H1 (cell line): ENCODE results near the gene VIT. TPM values are rescaled to one million over a fixed set of nuclear protein-coding genes. Genes with fewer than 3 reads are reported as not detected.

Experiments
- CTCF ChIA-PET: fragments of 300-600 bp; sonication (Branson Sonifier 250); formaldehyde crosslinking; loops from one replicate; lab custom pipeline; 2021; ENCODE audit not compliant: partially characterized antibody; lab: Charles Lee
- POLR2A ChIA-PET: fragments of 300-600 bp; sonication (Branson Sonifier 250); formaldehyde crosslinking; loops from one replicate; lab custom pipeline; 2021; ENCODE audit warnings: inconsistent platforms; ENCODE audit not compliant: partially characterized antibody; lab: Charles Lee
- DNase-seq, 2 experiments: peaks; one replicate each; pipeline versions ENCODE4 v3.0.0 to v3.0.0-alpha.2; 2010 to 2022; ENCODE audit warnings: low spot score in 2 of 2, low read depth in 1 of 2, mixed read lengths in 1 of 2
- FAIRE-seq: peaks from 2 replicates; lab custom pipeline; 2011; peaks lifted over from hg19 to GRCh38; lab: Jason Lieb, UNC
- H2AFZ ChIP-seq: 2 replicates; pipeline ENCODE4 v1.8.1; 2012; ENCODE audit warnings: low read length, inconsistent platforms
- H2AK5ac ChIP-seq: 2 replicates; pipeline ENCODE4 v1.6.1; 2013; ENCODE audit warnings: low read depth, low read length
- H2BK120ac ChIP-seq: replicated peaks from 2 replicates; pipeline ENCODE3; 2013; ENCODE audit warnings: low read depth, low read length, inconsistent platforms
- H2BK12ac ChIP-seq: 2 replicates; pipeline ENCODE4 v1.6.1; 2013; ENCODE audit warnings: low read depth, low read length
- H2BK15ac ChIP-seq: 2 replicates; pipeline ENCODE4 v1.6.1; 2013; ENCODE audit warnings: low read length
- H2BK20ac ChIP-seq: 2 replicates; pipeline ENCODE4 v1.6.1; 2013; ENCODE audit warnings: low read length
- H2BK5ac ChIP-seq: 2 replicates; pipeline ENCODE4 v1.6.1; 2013; ENCODE audit warnings: low read depth, low read length
- H3K14ac ChIP-seq: 2 replicates; pipeline ENCODE4 v1.6.1; 2013; ENCODE audit warnings: inconsistent platforms; ENCODE audit not compliant: insufficient read length
- H3K18ac ChIP-seq: 2 replicates; pipeline ENCODE4 v1.6.1; 2013; ENCODE audit warnings: low read length; ENCODE audit errors: extremely low read depth
- H3K23ac ChIP-seq: 2 replicates; pipeline ENCODE4 v1.6.1; 2013; ENCODE audit warnings: inconsistent platforms; ENCODE audit not compliant: insufficient read length
- H3K23me2 ChIP-seq: 2 replicates; pipeline ENCODE4 v1.6.1; 2013; ENCODE audit warnings: low read depth, low read length
- H3K27ac ChIP-seq: 2 replicates; pipeline ENCODE4 v1.6.1; 2011; ENCODE audit warnings: low read depth, low read length, inconsistent platforms
- H3K27me3 ChIP-seq, 4 experiments: replicated peaks in 1 of 4; 1 replicate in 1 of 4; 2 replicates in 3 of 4; pipeline versions ENCODE4 v1.6.1 to v1.8.1; 2011 to 2013; ENCODE audit warnings: low read length in 3 of 4, mild to moderate bottlenecking in 3 of 4, inconsistent platforms in 2 of 4, mixed read lengths in 2 of 4, moderate library complexity in 1 of 4; ENCODE audit not compliant: control insufficient read depth in 3 of 4, insufficient read depth in 3 of 4; ENCODE audit errors: extremely low read depth in 1 of 4
- H3K36me3 ChIP-seq, 4 experiments: 2 replicates each; pipeline versions ENCODE4 v1.6.1 to v1.8.1; 2011 to 2013; ENCODE audit warnings: mild to moderate bottlenecking in 4 of 4, low read length in 3 of 4, moderate library complexity in 2 of 4, control low read depth in 1 of 4, inconsistent platforms in 1 of 4; ENCODE audit not compliant: insufficient read depth in 4 of 4, control insufficient read depth in 2 of 4
- H3K4ac ChIP-seq: replicated peaks from 2 replicates; pipeline ENCODE3; 2013; ENCODE audit warnings: low read length, low read depth, mixed read lengths, inconsistent platforms; ENCODE audit not compliant: insufficient read length
- H3K4me1 ChIP-seq, 4 experiments: replicated peaks in 1 of 4; 1 replicate in 1 of 4; 2 replicates in 3 of 4; pipeline versions ENCODE4 v1.6.1 to v1.8.1; 2011 to 2013; ENCODE audit warnings: low read length in 3 of 4, inconsistent platforms in 2 of 4, mixed read lengths in 1 of 4; ENCODE audit not compliant: insufficient read depth in 4 of 4, control insufficient read depth in 3 of 4
- H3K4me2 ChIP-seq, 2 experiments: 2 replicates each; pipeline versions ENCODE4 v1.6.1 to v1.8.1; 2011 to 2013; ENCODE audit warnings: low read depth in 2 of 2, low read length in 2 of 2, control low read depth in 1 of 2, inconsistent platforms in 1 of 2, mild to moderate bottlenecking in 1 of 2; ENCODE audit not compliant: insufficient read depth in 1 of 2
- H3K4me3 ChIP-seq, 4 experiments: fragments of 200-600, 300-600 bp in 1 of 4; sonication (generic), shearing (Covaris generic), sonication (Bioruptor Twin) in 1 of 4; 2 replicates each; pipeline versions ENCODE4 v1.5.1 to v1.8.1; 2011 to 2016; ENCODE audit warnings: low read length in 4 of 4, low read depth in 3 of 4, control low read depth in 2 of 4, inconsistent platforms in 2 of 4, mild to moderate bottlenecking in 2 of 4, mixed read lengths in 1 of 4, moderate library complexity in 1 of 4; ENCODE audit not compliant: insufficient read depth in 2 of 4; ENCODE audit errors: extremely low read depth in 1 of 4
- H3K56ac ChIP-seq: replicated peaks from 2 replicates; pipeline ENCODE3; 2013; ENCODE audit warnings: low read depth, mild to moderate bottlenecking, mixed read lengths, low read length, inconsistent platforms; ENCODE audit not compliant: insufficient read length
- H3K79me1 ChIP-seq: 2 replicates; pipeline ENCODE4 v1.6.1; 2013; ENCODE audit warnings: low read depth, low read length, control low read depth
- H3K79me2 ChIP-seq, 2 experiments: 2 replicates each; pipeline versions ENCODE4 v1.6.1 to v1.8.1; 2012 to 2013; ENCODE audit warnings: low read length in 2 of 2, mild to moderate bottlenecking in 2 of 2, inconsistent platforms in 1 of 2; ENCODE audit not compliant: insufficient read depth in 2 of 2, control insufficient read depth in 1 of 2
- H3K9ac ChIP-seq, 4 experiments: replicated peaks in 1 of 4; 1 replicate in 1 of 4; 2 replicates in 3 of 4; pipeline versions ENCODE4 v1.6.1 to v1.8.1; 2011 to 2013; ENCODE audit warnings: low read depth in 3 of 4, low read length in 3 of 4, control low read depth in 2 of 4, mild to moderate bottlenecking in 2 of 4, moderate library complexity in 2 of 4, inconsistent platforms in 1 of 4; ENCODE audit errors: extremely low read depth in 1 of 4
- H3K9me3 ChIP-seq, 2 experiments: 2 replicates each; pipeline versions ENCODE4 v1.6.1 to v1.8.1; 2012 to 2013; ENCODE audit warnings: mild to moderate bottlenecking in 2 of 2, moderate library complexity in 2 of 2, control low read depth in 1 of 2, inconsistent platforms in 1 of 2, low read depth in 1 of 2, low read length in 1 of 2, mixed read lengths in 1 of 2; ENCODE audit not compliant: insufficient read depth in 2 of 2
- H4K20me1 ChIP-seq, 2 experiments: replicated peaks in 1 of 2; 2 replicates each; pipeline versions ENCODE3 to v1.8.1; 2011 to 2013; ENCODE audit warnings: inconsistent platforms in 2 of 2, low read length in 2 of 2, mild to moderate bottlenecking in 1 of 2; ENCODE audit not compliant: insufficient read depth in 2 of 2, control insufficient read depth in 1 of 2
- H4K5ac ChIP-seq: 2 replicates; pipeline ENCODE4 v1.6.1; 2013; ENCODE audit warnings: low read length, low read depth, mixed read lengths, inconsistent platforms; ENCODE audit not compliant: insufficient read length
- H4K8ac ChIP-seq: 2 replicates; pipeline ENCODE4 v1.8.0; 2013; ENCODE audit warnings: mild to moderate bottlenecking, moderate library complexity, low read length, inconsistent platforms; ENCODE audit not compliant: insufficient read depth; ENCODE audit errors: extremely low read depth
- H4K91ac ChIP-seq: replicated peaks from 2 replicates; pipeline ENCODE3; 2013; ENCODE audit warnings: low read length, mixed read lengths, inconsistent platforms; ENCODE audit not compliant: insufficient read length
- RNF2 ChIP-seq: fragments of 200-900, 300-1000 bp; sonication (generic); IDR thresholded peaks from 2 replicates; pipeline ENCODE4 v1.7.1; 2016; ENCODE audit warnings: borderline replicate concordance, low read depth, mild to moderate bottlenecking, antibody characterized with exemption, low read length; ENCODE audit not compliant: poor library complexity, severe bottlenecking; ENCODE audit errors: missing control alignments
- TAF7 ChIP-seq: optimal IDR thresholded peaks from 2 replicates; pipeline ENCODE3; 2011; ENCODE audit warnings: low read depth, mild to moderate bottlenecking, inconsistent platforms, low read length, moderate library complexity, borderline replicate concordance
- TEAD4 ChIP-seq: IDR thresholded peaks from 2 replicates; pipeline ENCODE4 v1.6.1; 2012; ENCODE audit warnings: low read depth, low read length, inconsistent platforms, mixed read lengths
- WGBS, 2 experiments: shearing (Covaris generic) in 1 of 2; methylation state at CpG; one replicate each; pipeline versions ENCODE4 v1.1.6 to v1.1.7; 2013 to 2015; ENCODE audit warnings: low lambda C conversion rate in 2 of 2, mixed read lengths in 2 of 2, inconsistent platforms in 1 of 2, low coverage in 1 of 2, missing lambda C conversion rate in 1 of 2; ENCODE audit not compliant: insufficient replicate concordance in 2 of 2, insufficient coverage in 1 of 2, insufficient read length in 1 of 2; ENCODE audit errors: extremely low coverage in 1 of 2, missing lambda C conversion rate in 1 of 2; 5-methylcytosine and 5-hydroxymethylcytosine counted together
- polyA plus RNA-seq, 7 experiments: library from polyadenylated mRNA; depleted of rRNA in 3 of 7; stranded (reverse) in 5 of 7; unstranded in 2 of 7; fragments of >200 nt in 5 of 7; fragments of 200-250 nt in 2 of 7; gene quantifications; 1 replicate in 5 of 7; 2 replicates in 1 of 7; 4 replicates in 1 of 7; pipeline versions ENCODE4 v1.2.1 to v1.2.3, GENCODE V29; 2011 to 2013; ENCODE audit warnings: missing spikeins in 2 of 7, mixed read lengths in 2 of 7
- total RNA-seq: library from RNA; stranded (reverse); fragmentation: NEBNext Ultra II Directional; extraction: Animal tissue kit (Norgen Biotek cat#: 25700); gene quantifications from 2 replicates; pipeline ENCODE4 v1.2.1, GENCODE V29; 2021

VIT gene
- total and polyA plus RNA-seq, 2 of the 8 experiments (the other 6 are each of a cell fraction or from before 2014, with no cell fraction given) = 0.03 TPM; not detected in 1

DNA sequence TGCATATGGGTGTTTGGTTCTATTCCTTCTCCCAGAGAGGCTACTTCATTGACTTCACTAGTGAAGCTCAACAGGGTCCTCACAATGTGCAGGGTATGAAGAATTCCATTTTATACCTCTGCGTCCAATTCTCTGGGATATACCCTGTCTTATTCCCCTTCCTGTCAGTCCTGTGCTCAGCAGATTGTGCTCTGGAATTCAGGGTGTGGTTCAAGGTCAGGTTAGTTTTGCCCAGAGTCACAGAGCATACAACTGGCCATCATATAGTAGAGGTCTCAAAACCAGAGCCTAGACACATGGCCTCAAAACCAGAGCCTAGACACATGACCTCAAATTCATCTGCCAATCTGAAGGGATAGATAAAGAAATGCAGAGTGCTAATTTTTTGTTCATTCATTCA lies 38.8 kb upstream of the VIT start:
- 100% methylated on average over 1 of the region's 1 CpG; no CpG with 5 or more reads in 1 of the 2 experiments for WGBS, 2 experiments
- no peaks in the 10 kb centered on the region for H3K27me3 ChIP-seq
- DNase-seq (no peak), FAIRE-seq (no peak)
- no peak overlapping the region for H4K91ac ChIP-seq
- H2AFZ ChIP-seq = no peak overlapping the region
- no peak overlapping the region for H2BK20ac ChIP-seq
- H4K5ac ChIP-seq = no peak overlapping the region
- no peak overlapping the region for H4K8ac ChIP-seq
- H3K18ac ChIP-seq = no peak overlapping the region
- no peaks in the 10 kb centered on the region for H4K20me1 ChIP-seq
- ChIA-PET POLR2A (interaction anchor here (1.1 kb wide), 1 partner anchor 60 kb away, joined by 3 read pairs; the partner anchor contains the start of gene FEZ2), CTCF (interaction anchor here (1.2 to 1.3 kb wide), 2 partner anchors 13 to 23 kb away, joined by 3 to 4 read pairs; no protein-coding TSS in a partner anchor)
- H3K4me3 ChIP-seq = no peak overlapping the region
- H3K4ac ChIP-seq = no peak overlapping the region
- no peak overlapping the region for H3K4me2 ChIP-seq
- no peak overlapping the region for H3K27ac ChIP-seq
- H3K79me1 ChIP-seq = no peaks in the 10 kb centered on the region
- no peaks in the 10 kb centered on the region for H3K36me3 ChIP-seq
- no peaks in the 10 kb centered on the region for H3K4me1 ChIP-seq
- no peak overlapping the region for H3K14ac ChIP-seq
- TF ChIP-seq TAF7 (no peak), TEAD4 (no peak), RNF2 (no peak)
- H3K56ac ChIP-seq = no peak overlapping the region
- no peak overlapping the region for H2BK120ac ChIP-seq
- no peaks in the 10 kb centered on the region for H3K23me2 ChIP-seq
- no peak overlapping the region for H2BK15ac ChIP-seq
- H3K79me2 ChIP-seq = no peaks in the 10 kb centered on the region
- no peak overlapping the region for H2BK12ac ChIP-seq
- H3K23ac ChIP-seq = no peak overlapping the region
- H2AK5ac ChIP-seq = no peak overlapping the region
- H3K9ac ChIP-seq = no peak overlapping the region
- no peak overlapping the region for H2BK5ac ChIP-seq
- H3K9me3 ChIP-seq = peaks cover 0 to 2% of the 10 kb centered on the region in 2 experiments; a peak in 1 of 4 replicates
